Measurements from ENCODE around the gene PKP1.

DNA sequence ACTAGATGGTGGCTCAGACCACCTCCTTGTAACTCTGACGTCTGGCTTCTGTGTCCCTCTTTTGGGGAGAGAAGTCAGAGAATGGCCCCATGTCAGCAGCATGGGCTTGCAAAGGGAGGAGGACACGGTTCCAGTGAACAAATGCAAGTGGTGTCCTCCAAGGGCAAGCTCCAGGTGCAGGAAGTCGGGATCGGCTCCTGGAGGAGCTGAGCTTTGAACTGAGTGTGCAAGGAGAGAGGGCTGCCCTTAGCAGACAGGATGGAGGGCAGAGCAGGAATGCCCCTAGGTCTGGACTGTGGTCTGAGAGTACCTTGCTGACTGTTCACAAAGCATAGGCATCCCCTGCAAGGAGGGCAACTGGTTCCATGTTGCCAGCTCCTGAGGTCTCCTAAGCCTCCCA is 17.3 kb downstream of the PKP1 start:
- TF ChIP-seq IKZF1 (conservative IDR thresholded peaks at IDR 0.05) (no peak), SIX5 (IDR thresholded peaks at IDR 0.05; ENCODE audit: low read depth, low read length, severe bottlenecking) (no peak), POLR2A (IDR thresholded peaks at IDR 0.05; ENCODE audit: low read depth, low read length) (no peak), GABPA (IDR thresholded peaks at IDR 0.05; ENCODE audit: low read depth) (no peak), ZNF274 (IDR thresholded peaks at IDR 0.05; ENCODE audit: insufficient read depth, insufficient read length) (no peak), POLR2AphosphoS5 (IDR thresholded peaks at IDR 0.05; ENCODE audit: low read length) (no peak), CREB1 (IDR thresholded peaks at IDR 0.05; ENCODE audit: low read depth) (no peak), HDAC6 (IDR thresholded peaks at IDR 0.05; ENCODE audit: unreplicated experiment) (no peak), HCFC1 (IDR thresholded peaks at IDR 0.05; ENCODE audit: low read length) (no peak), CEBPB (IDR thresholded peaks at IDR 0.05; ENCODE audit: borderline replicate concordance in 1 of 2, low read depth in 2 of 2, low read length in 2 of 2) (no peak), TAF1 (IDR thresholded peaks at IDR 0.05; ENCODE audit: borderline replicate concordance, low read depth, low read length) (no peak)
- TF ChIP-seq, protein P1, sequence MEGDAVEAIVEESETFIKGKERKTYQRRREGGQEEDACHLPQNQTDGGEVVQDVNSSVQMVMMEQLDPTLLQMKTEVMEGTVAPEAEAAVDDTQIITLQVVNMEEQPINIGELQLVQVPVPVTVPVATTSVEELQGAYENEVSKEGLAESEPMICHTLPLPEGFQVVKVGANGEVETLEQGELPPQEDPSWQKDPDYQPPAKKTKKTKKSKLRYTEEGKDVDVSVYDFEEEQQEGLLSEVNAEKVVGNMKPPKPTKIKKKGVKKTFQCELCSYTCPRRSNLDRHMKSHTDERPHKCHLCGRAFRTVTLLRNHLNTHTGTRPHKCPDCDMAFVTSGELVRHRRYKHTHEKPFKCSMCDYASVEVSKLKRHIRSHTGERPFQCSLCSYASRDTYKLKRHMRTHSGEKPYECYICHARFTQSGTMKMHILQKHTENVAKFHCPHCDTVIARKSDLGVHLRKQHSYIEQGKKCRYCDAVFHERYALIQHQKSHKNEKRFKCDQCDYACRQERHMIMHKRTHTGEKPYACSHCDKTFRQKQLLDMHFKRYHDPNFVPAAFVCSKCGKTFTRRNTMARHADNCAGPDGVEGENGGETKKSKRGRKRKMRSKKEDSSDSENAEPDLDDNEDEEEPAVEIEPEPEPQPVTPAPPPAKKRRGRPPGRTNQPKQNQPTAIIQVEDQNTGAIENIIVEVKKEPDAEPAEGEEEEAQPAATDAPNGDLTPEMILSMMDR (IDR thresholded peaks at IDR 0.05 in 2 of 3, conservative IDR thresholded peaks at IDR 0.05 in 1 of 3; ENCODE audit: control insufficient read depth in 2 of 3, extremely low read depth in 1 of 3, insufficient read depth in 1 of 3, low read depth in 3 of 3, low read length in 3 of 3): no peak
- TF ChIP-seq, protein P2, sequence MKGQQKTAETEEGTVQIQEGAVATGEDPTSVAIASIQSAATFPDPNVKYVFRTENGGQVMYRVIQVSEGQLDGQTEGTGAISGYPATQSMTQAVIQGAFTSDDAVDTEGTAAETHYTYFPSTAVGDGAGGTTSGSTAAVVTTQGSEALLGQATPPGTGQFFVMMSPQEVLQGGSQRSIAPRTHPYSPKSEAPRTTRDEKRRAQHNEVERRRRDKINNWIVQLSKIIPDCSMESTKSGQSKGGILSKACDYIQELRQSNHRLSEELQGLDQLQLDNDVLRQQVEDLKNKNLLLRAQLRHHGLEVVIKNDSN (IDR thresholded peaks at IDR 0.05; ENCODE audit: borderline replicate concordance, extremely low read length, insufficient read depth, low read depth, low read length): no peak
